Fibroblast of lung (primary cell): Measurements from ENCODE around the gene ARPC2.

ENCODE experiments used
- CTCF ChIP-seq, 2 donors: IDR thresholded peaks in 1 of 2; conservative IDR thresholded peaks in 1 of 2; 1 replicate in 1 of 2; 2 replicates in 1 of 2; pipeline ENCODE4 v1.5.1; 2011 to 2012; ENCODE audit warnings: low read length in 2 of 2, control low read depth in 1 of 2, inconsistent platforms in 1 of 2, low read depth in 1 of 2, mild to moderate bottlenecking in 1 of 2
- EZH2 ChIP-seq: IDR thresholded peaks from 2 replicates; pipeline ENCODE4 v1.5.1; 2012; ENCODE audit warnings: low read length, control low read depth, mild to moderate bottlenecking; ENCODE audit errors: missing control alignments

- no peak for TF ChIP-seq CTCF (conservative IDR thresholded peaks at IDR 0.05 in 1 of 2, IDR thresholded peaks at IDR 0.05 in 1 of 2; ENCODE audit: low read depth in 1 of 2, low read length in 2 of 2)
- TF ChIP-seq EZH2: no peak
Measured at GRCh38 chr2:218193701-218194100, 23.3 kb upstream of the ARPC2 start.
